GM13977 (cell line): Measurements from ENCODE around the gene CCDC188.
A peak's percentile ranks its signal among the peaks of the same experiment; 100 is the strongest.

Experiments
- DNase-seq: peaks from one replicate; pipeline ENCODE4 v3.0.0; 2012; ENCODE audit warnings: low spot score
- CTCF ChIP-seq: IDR thresholded peaks from 2 replicates; pipeline ENCODE4 v1.5.1; 2012; ENCODE audit warnings: mild to moderate bottlenecking, control low read depth; ENCODE audit not compliant: insufficient read depth; ENCODE audit errors: extremely low read depth, missing control alignments
- in situ Hi-C: fragments of 300-500 bp; cut with MboI; formaldehyde crosslinking; loops from one replicate; pipeline ENCODE4 v1.12.0; 2022; ENCODE audit warnings: low sequenced_read_pairs, low pct_unique_long_range_greater_than_20kb, mixed read lengths, inconsistent platforms; ENCODE audit not compliant: unreplicated experiment

The CCDC188 gene

GRCh38 chr22:20111689-20112622, 38.9 kb downstream of the CCDC188 start:
- in situ Hi-C loops: no loop called here
- no peak for DNase-seq
- no peak for TF ChIP-seq CTCF

DNA sequence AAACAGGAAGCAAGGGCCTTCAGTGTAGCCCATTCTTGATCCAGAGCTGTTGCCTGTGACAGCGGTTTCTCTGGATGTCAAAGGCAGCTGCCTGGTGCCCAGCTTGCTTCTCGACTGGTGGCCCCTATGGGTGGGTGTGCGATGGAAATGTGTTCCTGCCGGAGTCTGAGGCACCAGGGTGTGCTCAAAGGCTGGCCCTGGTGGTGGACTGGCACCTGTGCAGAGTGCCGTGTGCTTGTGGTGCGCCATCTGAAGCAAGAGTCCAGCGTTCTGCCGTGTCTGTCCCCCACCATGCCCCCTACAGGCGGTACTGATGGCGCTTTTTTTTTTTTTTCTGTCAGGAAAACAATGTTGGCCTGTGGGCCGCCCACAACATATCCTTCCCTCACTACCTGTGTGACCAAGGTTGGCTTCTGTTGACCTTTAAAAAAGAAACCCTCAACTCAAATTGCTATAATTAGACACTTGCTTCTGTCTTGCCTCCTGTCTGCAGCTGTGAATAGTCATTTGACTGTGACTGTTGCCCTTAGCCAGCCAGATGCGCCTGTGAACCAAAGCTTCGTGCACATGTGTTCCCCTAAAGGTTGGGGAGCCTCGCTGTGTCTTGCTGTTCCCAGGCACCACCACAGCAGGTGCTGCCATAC, 39.7 kb downstream of the CCDC188 start:
- peak; percentile 51 for TF ChIP-seq CTCF
- in situ Hi-C loops: no loop called here
- peak; percentile 60 for DNase-seq

DNA sequence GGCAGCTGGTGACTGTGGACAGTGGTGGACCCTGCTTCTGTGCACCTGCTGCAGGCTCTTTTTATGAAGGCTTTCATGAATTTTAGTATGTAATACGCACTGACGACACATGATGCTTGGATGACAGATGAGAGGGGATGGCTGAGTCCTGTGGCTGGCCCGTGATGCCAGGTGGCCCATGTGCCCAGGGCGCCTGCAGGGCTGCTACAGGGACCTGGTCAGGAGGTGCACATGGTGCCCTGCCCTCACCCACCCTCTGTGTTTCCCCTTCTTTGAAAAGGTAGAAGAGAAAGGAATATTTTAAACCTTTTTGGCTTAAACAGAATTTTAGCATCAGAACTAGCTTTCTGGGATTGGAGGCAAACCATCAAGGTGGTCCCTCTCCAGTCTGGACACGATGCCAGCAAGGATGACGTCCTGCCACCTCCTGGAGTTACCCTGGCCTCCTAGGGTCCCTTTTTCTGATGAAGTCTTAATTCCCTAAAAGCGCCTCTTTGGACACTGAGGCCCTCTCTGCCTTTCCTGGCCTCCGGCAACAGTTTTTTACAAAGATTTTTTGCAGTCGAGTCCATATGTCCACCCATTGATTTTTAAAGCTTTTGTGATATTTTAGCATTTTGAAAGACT, 40.4 kb downstream of the CCDC188 start:
- DNase-seq: no peak
- no peak for TF ChIP-seq CTCF
- in situ Hi-C loops: no loop called here

DNA sequence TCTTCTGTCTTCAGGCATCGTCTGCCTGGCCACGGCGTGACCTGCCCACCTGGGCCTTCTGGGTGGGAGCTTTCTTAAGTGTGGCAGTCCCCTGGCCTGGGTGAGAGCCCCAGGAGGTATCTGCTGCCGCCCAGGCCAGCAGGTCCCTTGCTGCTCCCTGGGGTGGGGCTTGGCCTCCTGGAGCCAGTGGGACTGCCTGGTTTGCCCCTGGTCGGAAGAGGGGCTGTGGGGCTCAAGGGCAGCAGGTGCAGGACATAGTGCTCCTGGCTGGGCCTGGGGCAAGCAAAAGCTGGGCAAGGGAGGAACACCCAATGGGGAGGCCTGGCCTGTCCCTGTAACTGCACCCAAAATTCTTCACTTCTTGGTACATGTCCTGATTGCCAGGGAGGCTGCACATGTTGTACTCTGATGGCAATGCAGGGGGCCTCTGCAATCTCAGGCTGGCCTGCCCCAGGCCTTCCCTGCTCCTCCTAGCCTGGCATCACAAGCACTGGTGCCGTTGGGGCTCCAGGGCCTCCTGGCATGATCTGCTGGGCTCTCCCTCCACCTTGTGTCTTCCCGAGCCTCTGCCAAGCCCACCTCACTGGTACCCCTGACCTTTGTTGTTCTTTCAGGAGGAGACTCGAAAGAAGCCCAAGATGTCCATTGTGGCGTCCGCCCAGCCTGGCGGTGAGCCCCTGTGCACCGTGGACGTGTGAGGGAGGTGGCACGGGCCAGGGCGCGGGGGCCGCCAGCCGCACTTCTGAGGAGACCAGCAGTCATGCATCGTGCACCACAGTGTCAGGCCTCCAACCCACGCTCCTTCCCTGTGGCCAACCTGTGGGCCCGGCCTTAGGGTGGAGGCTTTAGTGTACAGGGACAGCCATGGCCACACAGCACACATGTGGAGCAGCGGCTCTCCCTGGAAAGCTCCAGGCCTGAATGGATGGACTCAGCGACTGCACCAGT, 41.2 kb downstream of the CCDC188 start:
- no peak for TF ChIP-seq CTCF
- DNase-seq: no peak
- in situ Hi-C loops: no loop called here

GRCh38 chr22:20108757-20109230, 42.1 kb downstream of the CCDC188 start:
- in situ Hi-C loops: no loop called here
- no peak for DNase-seq
- no peak for TF ChIP-seq CTCF
